Ramos (cell line): Measurements from ENCODE around the gene SNCB.

Experiments used
- in situ Hi-C: fragments of 300-500 bp; cut with MboI; formaldehyde crosslinking; loops from one replicate; pipeline ENCODE4 v1.14.3; 2022; ENCODE audit warnings: low sequenced_read_pairs; ENCODE audit not compliant: unreplicated experiment

SNCB gene

GRCh38 chr5:176629853-176630680 lies at the start of gene SNCB, which contains the start of gene EIF4E1B:
SNCB (minus strand) TSS chr5:176630534; CDS start chr5:176629654, 880 bp downstream.
EIF4E1B (plus strand) TSS chr5:176630675; CDS start chr5:176642788, 12,113 bp downstream.
- in situ Hi-C loops, result no loop called here

- in situ Hi-C loops, result no loop called here
These were observed 49.3 kb upstream of the SNCB start for GRCh38 chr5:176679365-176680225.

GRCh38 chr5:176678584-176678983 lies 48.2 kb upstream of the SNCB start:
- in situ Hi-C loops, result no loop called here

- in situ Hi-C loops, result no loop called here
These were observed 47.0 kb upstream of the SNCB start for GRCh38 chr5:176677209-176677939.

GRCh38 chr5:176676361-176676824 lies 46.1 kb upstream of the SNCB start:
- in situ Hi-C loops, result no loop called here

GRCh38 chr5:176675676-176676360 lies 45.5 kb upstream of the SNCB start:
- in situ Hi-C loops, result no loop called here

GRCh38 chr5:176674799-176675198 lies 44.5 kb upstream of the SNCB start:
- in situ Hi-C loops, result no loop called here

- in situ Hi-C loops, result no loop called here
These were observed 43.6 kb upstream of the SNCB start for GRCh38 chr5:176673651-176674583.

GRCh38 chr5:176671890-176672747 lies 41.8 kb upstream of the SNCB start:
- in situ Hi-C loops, result no loop called here

GRCh38 chr5:176671399-176671798 lies 41.1 kb upstream of the SNCB start:
- in situ Hi-C loops, result no loop called here

- in situ Hi-C loops, result no loop called here
These were observed 40.1 kb upstream of the SNCB start for GRCh38 chr5:176670449-176670848.

GRCh38 chr5:176667637-176668036 lies 37.3 kb upstream of the SNCB start:
- in situ Hi-C loops, result no loop called here

GRCh38 chr5:176665517-176665916 lies 35.2 kb upstream of the SNCB start:
- in situ Hi-C loops, result no loop called here

GRCh38 chr5:176664886-176665285 lies 34.6 kb upstream of the SNCB start:
- in situ Hi-C loops, result loop anchor here (5.0 kb wide), 1 partner anchor 447 kb away; no protein-coding TSS in a partner anchor

GRCh38 chr5:176664479-176664878 lies 34.1 kb upstream of the SNCB start:
- in situ Hi-C loops, result loop anchor here (5.0 kb wide), 1 partner anchor 448 kb away; no protein-coding TSS in a partner anchor

- in situ Hi-C loops, result loop anchor here (5.0 kb wide), 1 partner anchor 449 kb away; no protein-coding TSS in a partner anchor
These were observed 33.2 kb upstream of the SNCB start for GRCh38 chr5:176663566-176663965.
